Activated T-cell treated with anti-CD3 and anti-CD28 coated beads for 1 hour (primary cell): ENCODE measurements around the gene HOXB5.

Source experiments
- DNase-seq: peaks from one replicate; pipeline ENCODE4 v3.0.0-alpha.2; 2020; ENCODE audit warnings: low read depth

The HOXB5 gene

DNA sequence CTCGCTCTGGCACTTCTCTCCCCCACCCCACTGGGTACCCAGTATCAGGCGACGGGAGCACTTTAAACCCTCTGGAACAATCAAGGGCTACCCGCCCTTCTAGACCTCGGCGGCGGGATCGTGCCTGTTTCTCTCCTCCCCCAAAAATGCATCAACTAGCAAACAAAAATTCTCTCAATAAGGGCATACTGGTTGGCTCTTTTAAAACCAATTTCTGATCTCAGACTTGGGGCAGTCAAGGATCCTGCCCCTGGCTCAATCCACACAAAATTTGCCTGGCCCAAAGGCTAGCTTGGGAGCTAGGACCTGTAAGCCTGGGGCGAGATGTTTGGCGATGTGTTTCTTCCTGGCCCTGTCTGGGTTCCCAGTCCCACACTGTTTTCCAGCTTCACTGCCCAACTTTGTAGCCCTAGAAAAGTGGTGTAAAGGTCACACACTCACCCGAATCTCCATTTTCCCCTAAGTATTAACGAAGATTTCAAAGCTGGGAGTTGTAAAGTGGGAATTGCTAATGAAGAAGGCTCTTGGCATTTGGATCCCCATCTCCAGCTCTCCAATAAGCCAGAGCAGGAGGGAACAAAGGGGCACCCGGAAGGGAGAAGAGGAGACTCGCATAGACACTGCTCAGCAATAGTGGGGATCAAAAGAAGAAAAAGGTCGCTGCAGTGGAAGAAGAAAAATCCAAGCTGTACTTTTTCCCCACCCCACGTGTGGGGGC is 34.3 kb downstream of the HOXB5 start:
- DNase-seq: no peak

- DNase-seq: no peak
Observed at GRCh38 chr17:48558831-48559121, 34.8 kb downstream of the HOXB5 start.

DNA sequence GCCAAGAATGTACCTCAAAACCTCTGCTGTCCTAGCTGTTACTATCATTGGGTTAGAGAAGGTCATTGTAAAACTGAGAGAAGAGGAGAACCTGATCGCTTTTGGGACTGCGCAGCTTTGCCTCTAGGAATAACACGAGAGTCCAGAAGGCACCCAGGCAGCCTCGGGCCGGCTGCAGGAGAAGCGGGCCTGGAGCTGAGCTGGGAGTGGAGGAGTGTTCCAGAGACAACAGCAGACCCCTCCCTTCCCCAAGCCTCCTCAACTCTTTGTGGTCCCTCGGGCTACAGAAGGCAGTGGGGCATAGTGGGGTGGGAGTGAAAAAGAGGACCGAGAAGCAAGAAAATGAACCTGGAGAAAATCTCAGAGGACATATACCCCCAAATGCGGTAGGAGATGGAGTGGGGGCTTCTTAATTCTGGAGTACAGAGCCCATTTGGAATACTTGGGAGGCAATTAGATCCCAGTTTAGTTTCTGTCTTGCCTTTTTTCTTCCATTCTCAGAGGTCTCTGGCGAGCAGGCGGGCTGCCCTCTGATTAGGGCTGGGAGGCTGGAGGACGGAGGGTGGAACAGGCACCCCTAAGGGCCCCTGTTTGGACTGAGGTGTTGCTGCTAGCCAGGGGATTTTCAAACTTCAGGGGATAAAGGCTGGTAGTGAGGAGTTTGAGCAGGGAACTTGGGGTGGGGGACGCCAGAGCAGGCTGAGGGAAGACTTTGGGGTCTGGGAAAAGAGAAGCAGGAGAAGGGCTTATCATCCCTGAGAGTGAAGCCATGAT is 35.3 kb downstream of the HOXB5 start:
- no peak for DNase-seq

DNA sequence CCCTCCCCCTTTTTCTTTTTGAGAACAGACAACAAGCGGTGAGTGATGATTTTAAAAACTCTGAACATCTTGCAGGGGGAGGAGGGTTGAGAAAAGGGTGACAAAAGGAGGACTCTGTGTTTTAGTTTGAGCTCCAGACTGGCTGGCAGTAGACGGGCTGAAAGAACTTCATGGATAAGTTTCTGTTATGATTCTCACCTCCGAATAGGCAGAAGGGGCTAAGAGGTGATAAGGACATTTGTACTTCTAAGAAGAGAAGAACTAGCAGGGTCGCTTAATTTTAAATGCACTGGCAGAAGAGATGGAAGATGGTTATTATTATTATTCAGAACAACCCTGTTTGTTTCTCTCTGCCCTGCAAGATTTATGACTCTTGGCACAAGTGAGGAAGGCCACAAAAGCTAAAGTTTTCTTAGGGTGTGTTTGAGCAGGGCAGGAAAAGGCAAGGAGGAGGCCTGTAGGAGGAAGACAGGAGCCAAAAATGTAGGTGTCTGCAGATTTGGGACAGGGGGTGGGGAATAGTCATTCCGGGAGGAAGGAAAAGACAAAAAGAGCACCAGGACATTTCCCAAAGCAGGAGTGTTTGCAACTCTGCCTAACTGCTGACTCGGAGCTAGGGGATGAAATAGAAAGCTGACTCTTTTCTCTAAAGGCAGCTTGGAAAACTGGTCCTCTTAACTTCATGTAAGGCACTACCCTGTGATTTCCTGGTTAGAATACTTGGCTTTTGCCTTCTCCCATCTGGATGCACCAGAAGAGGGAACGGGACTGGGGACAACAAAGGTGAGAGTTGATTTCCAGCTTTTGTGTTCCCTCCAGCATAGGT is 36.8 kb downstream of the HOXB5 start:
- DNase-seq: no peak

DNA sequence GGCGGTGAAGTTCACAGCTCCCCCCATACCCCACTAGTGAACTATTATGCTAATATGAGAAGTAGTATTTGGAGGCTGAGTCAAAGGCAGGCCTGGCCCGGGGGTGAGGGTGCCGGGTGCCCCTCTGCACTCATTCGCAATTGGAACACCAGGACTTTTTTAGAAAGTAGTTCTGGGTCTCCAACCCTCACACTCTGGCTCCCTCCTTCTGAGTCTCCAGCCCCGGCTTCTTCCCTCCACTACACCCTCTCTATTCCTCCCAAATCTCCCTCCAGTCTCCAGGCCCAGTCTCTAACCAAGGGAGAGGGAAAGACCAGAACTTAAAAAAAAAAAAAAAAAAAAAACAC is 37.4 kb downstream of the HOXB5 start:
- no peak for DNase-seq

GRCh38 chr17:48555258-48556228 is 38.0 kb downstream of the HOXB5 start:
- DNase-seq: no peak

DNA sequence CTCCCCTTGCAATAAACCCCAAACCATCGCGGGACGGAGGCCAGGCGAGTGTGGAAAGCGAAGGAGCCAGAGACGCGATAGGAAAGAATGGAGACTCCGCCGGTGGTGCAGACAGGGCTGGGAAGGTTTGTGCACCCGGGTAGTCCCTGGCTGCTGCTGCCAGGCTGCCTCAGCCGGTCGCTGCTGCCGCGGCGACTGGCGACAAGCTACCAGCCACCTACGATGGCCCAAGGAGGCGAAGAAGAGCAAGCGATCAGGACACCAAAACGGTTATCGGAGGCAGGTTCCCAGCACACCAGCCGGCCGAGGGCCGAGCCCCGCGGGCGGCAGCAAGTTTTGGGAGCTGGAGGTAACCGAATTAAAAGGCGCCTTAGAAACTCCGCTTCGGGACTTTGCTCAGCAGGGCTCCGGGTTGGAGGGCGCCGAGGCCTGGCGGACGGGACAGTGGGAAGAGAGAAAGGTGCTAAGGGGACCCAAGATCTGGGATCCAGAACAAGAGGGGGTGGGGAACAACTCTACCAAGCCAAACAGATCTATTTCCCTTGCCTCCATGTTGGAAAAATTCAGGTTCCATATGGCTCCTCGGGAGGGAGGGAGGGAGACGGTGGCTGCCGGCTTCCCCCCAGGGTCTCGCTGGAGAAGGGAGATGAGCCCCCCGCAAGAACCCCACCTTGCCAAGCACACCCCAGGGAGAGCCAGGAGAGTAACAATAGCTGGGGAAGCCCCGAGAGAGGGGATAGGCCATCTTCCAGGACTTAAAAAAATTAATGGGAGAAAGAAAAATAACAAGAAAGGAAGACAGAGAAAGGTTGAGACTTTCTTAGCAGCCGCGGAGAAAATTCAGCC is 38.9 kb downstream of the HOXB5 start:
- DNase-seq: no peak

- DNase-seq: no peak
Observed at GRCh38 chr17:48553826-48554225, 39.8 kb downstream of the HOXB5 start.

- DNase-seq: no peak
Observed at GRCh38 chr17:48553190-48553547, 40.4 kb downstream of the HOXB5 start.

DNA sequence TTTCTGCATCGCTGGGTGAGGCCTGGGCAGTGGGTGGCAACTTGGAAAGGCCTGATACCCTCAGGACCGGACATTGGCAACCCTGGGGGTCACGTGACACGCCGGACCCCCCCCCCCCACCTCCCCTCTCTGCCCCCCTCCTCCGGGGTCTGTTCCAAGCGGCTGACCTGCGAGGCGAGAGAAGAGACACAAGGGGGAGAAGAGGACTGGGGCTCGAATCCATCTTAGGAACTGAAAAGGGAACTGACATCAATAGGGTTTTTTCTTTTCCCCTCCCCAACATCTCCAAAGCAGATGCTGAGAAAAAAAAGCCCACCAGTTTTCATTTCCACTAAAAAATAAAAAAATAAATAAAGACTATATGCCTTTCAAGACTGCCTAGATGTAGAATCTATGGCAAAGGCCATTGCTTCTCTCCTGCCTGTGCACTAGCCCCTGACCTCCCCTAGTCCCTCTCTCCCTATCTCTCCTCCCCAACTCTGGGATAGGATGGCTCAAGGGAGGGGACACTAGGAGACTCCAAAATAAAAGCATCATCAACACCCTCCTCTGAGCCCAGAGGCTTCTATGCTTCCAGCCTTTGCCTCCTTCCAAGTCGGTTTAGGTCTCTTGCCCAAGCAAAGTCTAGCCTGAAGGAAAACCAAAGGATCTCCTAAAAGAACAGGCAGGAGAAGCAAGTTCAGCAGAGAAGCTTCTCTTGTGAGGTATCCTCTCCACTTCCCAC is 41.0 kb downstream of the HOXB5 start:
- no peak for DNase-seq

DNA sequence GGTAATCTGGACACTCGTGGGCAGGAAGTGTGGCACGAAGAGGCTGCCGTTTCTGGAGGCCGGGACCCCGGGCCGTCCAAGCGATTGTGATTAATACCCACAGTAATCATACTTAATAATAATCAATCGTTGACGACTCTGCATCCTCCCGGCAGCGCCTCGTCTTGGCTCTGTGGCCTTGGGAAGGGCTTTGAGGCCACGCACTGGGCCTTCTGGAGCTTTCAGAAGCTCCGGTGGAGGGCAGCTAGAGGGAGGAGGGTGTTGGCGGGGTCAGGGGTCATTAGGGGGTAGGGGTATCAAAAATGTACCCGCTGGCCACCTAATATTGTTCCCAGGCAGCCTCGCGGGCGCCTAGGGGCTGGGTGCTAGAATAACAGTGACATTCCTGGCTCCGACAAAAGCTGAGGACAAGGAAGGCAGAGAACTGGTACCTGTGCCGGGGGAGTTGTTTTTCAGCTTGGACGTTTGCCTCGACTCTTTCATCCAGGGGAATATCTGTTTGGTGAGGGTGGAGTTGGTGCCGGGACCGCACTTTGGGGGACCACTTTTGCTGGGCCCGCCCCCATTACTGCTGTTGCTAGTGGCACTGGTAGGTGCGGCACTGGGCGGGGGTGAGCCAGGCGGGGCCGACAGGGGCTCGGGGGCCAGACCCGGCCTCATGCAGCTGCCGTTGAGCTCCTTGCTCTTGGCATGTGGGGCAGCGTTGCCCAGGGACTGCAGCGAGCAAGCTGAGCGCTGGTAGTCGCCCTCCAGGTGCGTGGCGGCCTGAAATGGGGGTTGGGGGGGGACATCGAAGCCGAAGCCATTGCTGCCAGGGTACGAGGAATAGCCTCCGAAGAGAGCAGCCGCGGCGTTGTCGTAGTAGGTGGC is 41.7 kb downstream of the HOXB5 start:
- DNase-seq: no peak

GRCh38 chr17:48551214-48551555 is 42.4 kb downstream of the HOXB5 start:
- no peak for DNase-seq

DNA sequence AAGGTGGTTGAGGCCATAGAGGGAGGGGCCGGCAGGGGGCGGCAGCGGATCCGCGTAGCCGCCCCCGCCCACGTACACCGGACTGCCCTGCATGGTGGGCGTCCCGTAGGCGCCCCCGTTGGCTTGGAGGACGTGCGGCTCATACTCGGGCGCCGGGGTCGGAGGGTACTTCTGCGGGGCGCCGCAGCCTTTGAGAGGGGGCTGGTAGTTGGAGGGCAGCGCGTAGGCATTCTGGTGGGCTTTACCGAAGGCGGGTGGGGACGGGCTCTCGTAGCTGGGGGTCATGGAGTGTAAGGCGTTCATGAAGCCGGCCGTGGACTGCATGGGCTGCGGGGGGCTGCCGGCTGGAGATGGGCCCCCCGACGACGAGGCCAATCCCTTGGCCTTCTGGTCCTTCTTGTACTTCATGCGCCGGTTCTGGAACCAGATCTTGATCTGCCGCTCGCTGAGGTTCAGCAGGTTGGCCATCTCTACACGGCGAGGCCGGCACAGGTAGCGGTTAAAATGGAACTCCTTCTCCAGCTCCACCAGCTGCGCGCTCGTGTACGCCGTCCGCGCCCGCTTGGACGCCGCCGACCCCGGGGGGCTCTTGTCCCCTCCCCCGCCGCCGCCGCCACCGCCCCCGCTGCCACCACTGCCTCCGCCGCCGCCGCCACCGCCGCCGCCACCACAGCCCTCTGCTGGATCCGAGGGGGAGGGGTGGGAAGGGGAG is 42.9 kb downstream of the HOXB5 start:
- DNase-seq: no peak

DNA sequence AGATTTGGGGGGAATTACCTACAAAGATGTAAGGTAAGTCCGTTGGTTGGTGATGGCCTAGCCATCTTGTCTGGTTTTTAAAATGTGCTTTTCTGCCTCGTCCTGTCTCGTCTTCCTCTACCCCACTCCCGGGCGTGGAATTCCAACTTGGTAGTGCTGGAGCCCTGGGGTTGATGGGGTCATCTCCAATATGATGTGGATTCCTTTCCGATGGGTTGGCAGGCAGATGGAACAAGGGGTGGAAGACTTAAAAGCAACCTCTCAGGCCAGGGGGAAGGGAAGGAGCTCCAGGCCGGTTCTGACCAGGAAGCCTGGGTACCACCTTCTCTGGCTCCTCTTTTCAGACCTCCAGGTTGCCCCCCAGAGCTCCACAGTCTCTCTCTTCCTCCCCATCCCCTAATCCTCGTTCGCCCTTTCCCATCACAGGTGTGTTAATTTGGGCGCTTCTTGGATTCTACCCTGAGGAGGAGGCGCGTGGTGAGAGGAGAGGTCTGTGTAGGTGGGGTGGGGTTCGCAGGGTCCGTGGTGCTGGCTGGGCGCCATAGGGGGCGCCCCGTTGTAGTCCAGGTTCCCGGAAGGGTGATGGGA is 43.6 kb downstream of the HOXB5 start:
- no peak for DNase-seq

GRCh38 chr17:48549281-48549630 is 44.3 kb downstream of the HOXB5 start:
- no peak for DNase-seq

- DNase-seq: no peak
Observed at GRCh38 chr17:48548523-48549280, 44.9 kb downstream of the HOXB5 start.

- DNase-seq: no peak
Observed at GRCh38 chr17:48547808-48548522, 45.6 kb downstream of the HOXB5 start.
